ENCODE data around the gene MAP7D1. TPM values are rescaled to one million over a fixed set of nuclear protein-coding genes. Genes with fewer than 3 reads are reported as not detected.
"Not testable (repeated sequence)": the region's sequence is repeated elsewhere in the genome, so short reads cannot be mapped to it uniquely, and the experiment has no call there.

Gene MAP7D1
- total RNA-seq, 4 donors from 2014 or later = 115 to 171 (median 153) TPM

DNA sequence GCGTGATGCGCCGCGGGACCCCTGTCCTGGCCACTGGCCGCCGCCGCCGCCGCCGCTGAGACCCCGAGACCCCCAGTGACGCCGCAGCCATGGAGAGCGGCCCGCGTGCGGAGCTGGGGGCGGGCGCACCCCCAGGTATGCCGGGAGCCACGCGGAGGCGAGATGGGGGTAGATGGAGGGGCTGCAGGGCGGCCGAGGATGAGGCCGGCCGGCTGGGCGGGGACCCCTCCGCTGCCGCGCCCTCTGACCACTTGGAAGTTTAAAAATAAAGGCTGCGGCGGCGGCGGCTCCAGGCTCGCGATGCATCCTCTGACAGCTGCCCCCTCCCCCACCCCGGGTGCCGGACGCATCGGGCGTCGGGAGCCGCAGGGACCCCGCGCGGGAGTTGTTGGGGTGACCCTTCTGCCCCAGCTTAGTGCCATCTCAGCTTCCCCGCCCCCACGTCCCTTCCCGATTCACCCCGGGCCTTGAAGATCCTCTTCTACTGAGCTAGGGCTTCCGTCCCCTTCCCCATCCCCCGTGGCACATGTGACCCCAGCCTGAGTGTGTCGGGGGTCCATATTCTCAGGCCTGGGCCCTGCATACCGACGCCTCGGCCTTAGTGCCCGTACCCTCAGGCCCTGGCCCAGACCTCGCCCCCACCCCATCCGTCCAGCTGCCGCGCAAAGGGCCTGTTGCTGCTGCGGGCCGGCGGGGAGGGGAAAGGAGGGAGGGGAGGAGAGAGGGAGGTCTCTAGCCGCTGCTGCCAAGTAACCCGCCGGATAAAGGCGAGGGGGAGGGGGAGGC, 562 bp downstream of the MAP7D1 start:
- peak; percentile 54 to 93 for DNase-seq (ENCODE audit: low spot score in 2 of 2)
- peak overlapping the region; percentile 100 for H3K4me3 ChIP-seq (ENCODE audit: low read depth, poor library complexity, severe bottlenecking)
- TF ChIP-seq, protein P1, sequence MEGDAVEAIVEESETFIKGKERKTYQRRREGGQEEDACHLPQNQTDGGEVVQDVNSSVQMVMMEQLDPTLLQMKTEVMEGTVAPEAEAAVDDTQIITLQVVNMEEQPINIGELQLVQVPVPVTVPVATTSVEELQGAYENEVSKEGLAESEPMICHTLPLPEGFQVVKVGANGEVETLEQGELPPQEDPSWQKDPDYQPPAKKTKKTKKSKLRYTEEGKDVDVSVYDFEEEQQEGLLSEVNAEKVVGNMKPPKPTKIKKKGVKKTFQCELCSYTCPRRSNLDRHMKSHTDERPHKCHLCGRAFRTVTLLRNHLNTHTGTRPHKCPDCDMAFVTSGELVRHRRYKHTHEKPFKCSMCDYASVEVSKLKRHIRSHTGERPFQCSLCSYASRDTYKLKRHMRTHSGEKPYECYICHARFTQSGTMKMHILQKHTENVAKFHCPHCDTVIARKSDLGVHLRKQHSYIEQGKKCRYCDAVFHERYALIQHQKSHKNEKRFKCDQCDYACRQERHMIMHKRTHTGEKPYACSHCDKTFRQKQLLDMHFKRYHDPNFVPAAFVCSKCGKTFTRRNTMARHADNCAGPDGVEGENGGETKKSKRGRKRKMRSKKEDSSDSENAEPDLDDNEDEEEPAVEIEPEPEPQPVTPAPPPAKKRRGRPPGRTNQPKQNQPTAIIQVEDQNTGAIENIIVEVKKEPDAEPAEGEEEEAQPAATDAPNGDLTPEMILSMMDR (IDR thresholded peaks at IDR 0.05) = no peak
- TF ChIP-seq POLR2A (IDR thresholded peaks at IDR 0.05) = no peak
- intact Hi-C loops (cut with DNase I; ENCODE audit: low total_unique reads) = no loop called here
- 1% methylated on average over 42 to 44 of the region's 69 CpGs for WGBS, 2 donors

DNA sequence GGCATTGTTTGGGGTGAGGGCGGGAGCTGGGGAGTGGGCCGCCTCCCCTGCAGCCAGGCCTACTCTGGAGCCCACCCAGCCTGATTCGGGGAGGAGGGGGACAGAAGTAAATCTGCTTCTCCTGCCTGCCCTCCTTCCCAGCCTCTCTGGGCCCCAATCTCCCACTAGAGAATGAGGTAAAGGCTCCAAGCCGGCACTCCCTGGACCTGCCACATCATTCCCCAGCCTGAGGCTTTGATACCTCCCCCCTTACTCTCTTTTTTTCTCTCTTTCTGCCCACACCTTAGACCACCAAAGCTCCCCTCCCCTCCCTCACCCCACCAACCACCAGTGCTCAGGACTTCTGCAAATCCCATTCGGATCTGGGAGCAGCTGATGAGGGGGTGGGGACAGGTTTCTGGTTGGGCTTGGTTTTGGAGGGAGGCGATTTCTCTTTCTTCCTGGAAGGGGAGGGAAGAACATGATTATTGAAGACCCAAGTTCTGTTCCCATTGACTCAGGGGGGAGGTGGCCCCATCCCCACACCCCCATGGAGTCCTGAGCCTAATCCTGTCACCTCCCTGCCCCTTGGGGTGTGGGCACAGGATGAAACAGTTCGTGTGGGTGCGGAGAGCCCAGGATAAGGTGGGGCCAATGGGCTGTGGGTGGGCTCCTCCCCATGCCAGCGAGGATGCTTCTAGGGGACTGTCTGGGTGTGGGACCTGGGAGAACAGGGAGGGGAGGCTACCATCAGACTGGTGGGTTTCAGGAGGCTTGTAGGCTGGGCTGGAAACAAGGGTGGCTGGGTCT, 1.3 kb downstream of the MAP7D1 start:
- H3K4me3 ChIP-seq (ENCODE audit: low read depth, poor library complexity, severe bottlenecking) = peak overlapping the region; percentile 100
- intact Hi-C loops (cut with DNase I; ENCODE audit: low total_unique reads) = no loop called here
- DNase-seq (ENCODE audit: low spot score in 2 of 2) = peak in 1 of 2 donors; percentile 89
- TF ChIP-seq, protein P1 (IDR thresholded peaks at IDR 0.05) = no peak
- TF ChIP-seq POLR2A (IDR thresholded peaks at IDR 0.05) = no peak
- 1 to 3% methylated on average over 7 to 9 of the region's 9 CpGs for WGBS, 2 donors

DNA sequence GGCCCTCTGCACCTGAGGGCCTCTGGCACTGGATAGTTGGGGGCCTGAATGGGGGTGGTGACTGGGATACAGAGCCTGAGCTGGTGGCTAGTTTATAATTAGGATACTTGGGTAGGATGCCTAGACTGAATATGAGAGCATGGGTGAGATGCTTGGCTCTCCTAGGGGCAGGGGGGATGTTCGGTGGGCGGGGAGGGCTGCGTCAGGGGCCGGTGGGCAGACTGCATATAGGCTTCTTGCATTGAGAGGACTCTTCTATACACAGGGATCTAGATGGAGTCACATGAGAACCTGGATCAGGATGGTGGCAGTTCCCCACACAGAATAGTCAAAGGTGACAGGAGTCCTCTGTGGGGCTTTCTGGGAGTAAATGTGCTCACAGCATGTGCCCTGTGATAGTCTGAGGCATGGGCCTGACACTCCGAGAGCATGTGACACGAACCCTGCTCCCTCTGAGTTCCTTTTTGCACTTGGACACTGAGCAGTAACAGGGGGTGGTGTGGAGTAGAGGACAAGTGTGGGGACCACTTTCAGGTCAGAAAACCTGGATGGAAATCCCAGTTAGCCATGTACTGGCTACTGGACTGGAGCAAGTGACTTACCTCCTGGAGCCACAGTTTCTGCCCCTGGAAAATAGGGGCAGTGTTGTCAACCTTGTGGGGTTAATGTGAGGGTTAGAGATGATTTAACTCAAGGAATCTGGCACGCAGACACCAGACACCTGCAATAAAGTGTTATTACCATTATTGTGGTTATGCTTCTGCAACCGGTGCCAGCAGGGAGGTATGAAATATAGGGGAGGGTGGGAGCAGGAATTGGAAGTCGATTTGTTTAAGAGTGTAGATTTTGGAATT, 2.2 kb downstream of the MAP7D1 start:
- TF ChIP-seq, protein P1 (IDR thresholded peaks at IDR 0.05) = no peak
- no peak for TF ChIP-seq POLR2A (IDR thresholded peaks at IDR 0.05)
- DNase-seq (ENCODE audit: low spot score in 2 of 2) = no peak
- no peak overlapping the region for H3K4me3 ChIP-seq (ENCODE audit: low read depth, poor library complexity, severe bottlenecking)
- WGBS, 2 donors = 34 to 46% methylated on average over 9 of the region's 9 CpGs
- intact Hi-C loops (cut with DNase I; ENCODE audit: low total_unique reads) = no loop called here

DNA sequence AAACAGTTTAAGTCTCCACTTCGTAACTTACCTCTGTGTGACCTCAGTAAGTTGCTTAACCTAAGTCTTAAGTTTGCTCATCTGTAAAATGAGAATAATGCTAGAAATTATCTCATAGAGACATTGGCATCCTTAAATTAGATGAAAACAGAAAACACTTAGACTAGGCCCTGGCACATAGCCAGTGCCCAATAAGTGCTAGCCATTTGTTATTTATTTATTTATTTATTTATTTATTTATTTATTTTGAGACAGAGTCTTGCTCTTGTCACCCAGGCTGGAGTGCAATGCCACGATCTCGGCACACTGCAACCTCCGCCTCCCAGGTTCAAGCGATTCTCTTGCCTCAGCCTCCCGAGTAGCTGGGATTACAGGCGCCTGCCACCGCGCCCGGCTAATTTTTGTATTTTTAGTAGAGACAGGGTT, 2.9 kb downstream of the MAP7D1 start:
- DNase-seq (ENCODE audit: low spot score in 2 of 2); H3K4me3 ChIP-seq (ENCODE audit: low read depth, poor library complexity, severe bottlenecking); intact Hi-C loops (cut with DNase I; ENCODE audit: low total_unique reads): not testable (repeated sequence)
- 87 to 96% methylated on average over 10 of the region's 10 CpGs for WGBS, 2 donors

DNA sequence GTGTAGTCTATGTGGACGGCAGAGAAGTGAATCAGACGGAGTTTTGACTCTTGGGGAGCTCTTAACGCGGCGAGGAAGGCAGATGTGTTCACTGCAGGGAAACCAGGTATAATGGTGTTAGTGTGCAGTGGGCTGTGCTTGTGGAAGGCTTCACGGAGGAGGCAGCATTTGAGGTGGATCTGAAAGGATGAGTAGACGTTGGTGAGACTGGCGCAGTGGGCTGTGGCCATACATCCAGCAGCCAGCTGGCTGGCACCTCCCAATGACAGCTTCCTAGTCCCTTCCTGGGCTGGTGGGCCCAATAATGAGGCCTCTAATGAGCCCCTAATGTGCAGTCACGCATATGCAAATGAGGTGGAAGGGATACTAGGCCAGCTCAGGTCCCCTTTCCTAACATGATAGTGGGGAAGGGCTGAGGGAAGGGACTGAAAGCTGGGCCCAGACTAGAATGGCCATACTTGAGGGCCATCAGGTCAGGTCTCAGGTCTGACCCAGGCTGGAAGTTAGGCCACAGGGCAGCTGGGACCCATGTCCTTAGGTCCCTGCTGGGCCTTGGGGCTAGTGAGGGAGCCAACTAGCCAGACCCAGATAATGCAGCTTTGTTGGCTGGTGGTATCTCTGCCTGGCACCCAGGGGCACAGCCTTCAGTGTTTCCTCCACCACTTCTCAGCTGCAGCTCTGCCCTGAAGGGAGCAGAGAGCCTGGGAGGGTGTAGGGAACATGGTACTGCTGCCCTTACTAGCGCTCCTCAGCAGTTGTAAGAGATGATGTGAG, 3.8 kb downstream of the MAP7D1 start:
- 79 to 86% methylated on average over 9 to 10 of the region's 10 CpGs for WGBS, 2 donors
- no peak overlapping the region for H3K4me3 ChIP-seq (ENCODE audit: low read depth, poor library complexity, severe bottlenecking)
- no peak for DNase-seq (ENCODE audit: low spot score in 2 of 2)
- intact Hi-C loops (cut with DNase I; ENCODE audit: low total_unique reads) = no loop called here
- TF ChIP-seq, protein P1 (IDR thresholded peaks at IDR 0.05) = no peak
- TF ChIP-seq POLR2A (IDR thresholded peaks at IDR 0.05) = no peak
